ENCODE results near the gene FRZB.

Gene FRZB

GRCh38 chr2:182784058-182784706 is 82.3 kb downstream of the FRZB start:
- no peak for DNase-seq

Data from NCI-H1417 treated with DMSO at 0.1 percent for 48 hours (cell line).